Spleen (tissue), 7 donors: ENCODE results near the gene DDX50.

Source experiments
- CTCF ChIP-seq, 11 experiments: fragments of 200-600 bp in 7 of 11; fragments of 450-650 bp in 4 of 11; sonication (generic) in 4 of 11; IDR thresholded peaks in 8 of 11; conservative IDR thresholded peaks in 3 of 11; 1 replicate in 7 of 11; 2 replicates in 4 of 11; pipeline versions ENCODE4 v1.4.0 to v1.8.0; 2016 to 2021; ENCODE audit warnings: antibody characterized with exemption in 11 of 11, inconsistent platforms in 4 of 11, mild to moderate bottlenecking in 1 of 11
- POLR2A ChIP-seq, 3 donors: fragments of 450-650 bp; IDR thresholded peaks; one replicate each; pipeline ENCODE4 v1.5.1; 2017; ENCODE audit warnings: antibody characterized with exemption in 3 of 3, mild to moderate bottlenecking in 1 of 3
- POLR2AphosphoS5 ChIP-seq, 3 donors: sonication (generic); formaldehyde crosslinking; IDR thresholded peaks; one replicate each; pipeline ENCODE4 v1.5.1; 2017; ENCODE audit warnings: antibody characterized with exemption in 3 of 3
- donor health status: DM: no; HTN: no; CAD: no; lungs with moderate emphysema.
- donor health status: DM: no; HTN: no; CAD: no.
- donor health status: DM: no; HTN: no; CAD: no.

GRCh38 chr10:68925489-68925888 lies 24.4 kb downstream of the DDX50 start:
- TF ChIP-seq CTCF (IDR thresholded peaks at IDR 0.05 in 8 of 11, conservative IDR thresholded peaks at IDR 0.05 in 3 of 11) (no peak), POLR2AphosphoS5 (IDR thresholded peaks at IDR 0.05) (no peak), POLR2A (IDR thresholded peaks at IDR 0.05) (no peak)
